Calu3 (cell line): Measurements from ENCODE around the gene GJA9. TPM values are rescaled to one million over a fixed set of nuclear protein-coding genes. Genes with fewer than 3 reads are reported as not detected.

Experiments used
- BruUV-seq: library from RNA; stranded (reverse); fragments of 400-500 nt; replicated peaks from 2 replicates; lab custom pipeline; 2021; lab: Mats Ljungman, UMichigan
- CTCF ChIA-PET: fragments of 300-600 bp; sonication (Branson Sonifier 250); formaldehyde crosslinking; loops from one replicate; lab custom pipeline; 2022; ENCODE audit warnings: antibody characterized with exemption; lab: Charles Lee
- DNase-seq: peaks from one replicate; pipeline ENCODE4 v3.0.0; 2022
- H3K27ac Mint-ChIP-seq: one replicate; pipeline ENCODE4 v1.8.0; 2022; ENCODE audit warnings: mixed read lengths; ENCODE audit not compliant: unreplicated experiment
- H3K27me3 Mint-ChIP-seq: one replicate; pipeline ENCODE4 v1.8.0; 2022; ENCODE audit warnings: mixed read lengths; ENCODE audit not compliant: unreplicated experiment
- H3K36me3 Mint-ChIP-seq: one replicate; pipeline ENCODE4 v1.8.0; 2022; ENCODE audit warnings: mild to moderate bottlenecking, moderate library complexity, mixed read lengths; ENCODE audit not compliant: insufficient read depth, unreplicated experiment
- H3K4me1 Mint-ChIP-seq: one replicate; pipeline ENCODE4 v1.8.0; 2022; ENCODE audit warnings: mild to moderate bottlenecking, low read depth, mixed read lengths; ENCODE audit not compliant: unreplicated experiment
- H3K4me3 Mint-ChIP-seq: one replicate; pipeline ENCODE4 v1.8.0; 2022; ENCODE audit warnings: mild to moderate bottlenecking, low read depth, moderate library complexity, mixed read lengths; ENCODE audit not compliant: unreplicated experiment
- H3K9me3 Mint-ChIP-seq: one replicate; pipeline ENCODE4 v1.8.0; 2022; ENCODE audit warnings: low read depth, mixed read lengths; ENCODE audit not compliant: unreplicated experiment
- CTCF ChIP-seq: fragments of 200-600 bp; IDR thresholded peaks from one replicate; pipeline ENCODE4 v1.8.0; 2022; ENCODE audit warnings: antibody characterized with exemption; ENCODE audit not compliant: unreplicated experiment
- intact Hi-C: fragments of 100-400 bp; cut with micrococcal nuclease; formaldehyde crosslinking; loops from one replicate; pipeline ENCODE4 v1.10.0; 2022; ENCODE audit not compliant: unreplicated experiment
- total RNA-seq: library from RNA; stranded (reverse); gene quantifications from 2 replicates; pipeline ENCODE4 v1.2.3, GENCODE V29; 2022

Gene GJA9
- total RNA-seq, 1 experiment from 2014 or later, result not detected

DNA sequence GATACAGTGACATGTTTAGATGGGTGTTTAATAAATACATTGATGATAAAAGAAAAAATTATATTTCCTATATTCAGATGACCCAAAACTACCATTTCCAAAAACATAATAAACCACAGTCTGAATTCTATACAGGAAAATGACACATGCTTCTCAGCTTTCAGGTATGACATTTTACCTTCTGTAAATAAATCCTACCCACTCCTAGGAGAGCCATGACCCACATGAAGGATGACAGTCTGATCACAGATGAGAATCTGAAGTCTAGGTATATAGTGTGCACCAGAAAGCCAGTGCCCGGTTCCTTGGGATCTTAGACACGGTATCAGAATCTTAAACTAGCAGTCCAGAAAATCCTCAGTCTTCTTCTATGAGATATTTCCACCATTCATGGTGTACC, 3.7 kb upstream of the GJA9 start:
- no peaks in the 10 kb centered on the region for H3K9me3 Mint-ChIP-seq

GRCh38 chr1:38875811-38876210, 5.6 kb downstream of the GJA9 start:
- Mint-ChIP-seq H3K4me1 (peaks cover 14% of the 10 kb centered on the region), H3K27me3 (no peaks in the 10 kb centered on the region), H3K4me3 (no peak overlapping the region), H3K36me3 (peaks cover 27% of the 10 kb centered on the region), H3K9me3 (no peaks in the 10 kb centered on the region), H3K27ac (no peak overlapping the region)
- CTCF ChIA-PET, result interaction anchor here (0.6 kb wide), 1 partner anchor 255 kb away, joined by 3 read pairs; no protein-coding TSS in a partner anchor
- DNase-seq, result no peak
- no TSS peak for BruUV-seq
- no peak for TF ChIP-seq CTCF
- intact Hi-C loops, result no loop called here

More for the DNA sequence above, 3.7 kb upstream of the GJA9 start:
- no peak overlapping the region for H3K4me3 Mint-ChIP-seq
- BruUV-seq, result no TSS peak
- no peak overlapping the region for H3K27ac Mint-ChIP-seq
- no peak for DNase-seq
- H3K36me3 Mint-ChIP-seq, result no peaks in the 10 kb centered on the region
- no peaks in the 10 kb centered on the region for H3K4me1 Mint-ChIP-seq
- no peaks in the 10 kb centered on the region for H3K27me3 Mint-ChIP-seq
- intact Hi-C loops, result no loop called here
- no peak for TF ChIP-seq CTCF
- CTCF ChIA-PET, result no interaction called here

DNA sequence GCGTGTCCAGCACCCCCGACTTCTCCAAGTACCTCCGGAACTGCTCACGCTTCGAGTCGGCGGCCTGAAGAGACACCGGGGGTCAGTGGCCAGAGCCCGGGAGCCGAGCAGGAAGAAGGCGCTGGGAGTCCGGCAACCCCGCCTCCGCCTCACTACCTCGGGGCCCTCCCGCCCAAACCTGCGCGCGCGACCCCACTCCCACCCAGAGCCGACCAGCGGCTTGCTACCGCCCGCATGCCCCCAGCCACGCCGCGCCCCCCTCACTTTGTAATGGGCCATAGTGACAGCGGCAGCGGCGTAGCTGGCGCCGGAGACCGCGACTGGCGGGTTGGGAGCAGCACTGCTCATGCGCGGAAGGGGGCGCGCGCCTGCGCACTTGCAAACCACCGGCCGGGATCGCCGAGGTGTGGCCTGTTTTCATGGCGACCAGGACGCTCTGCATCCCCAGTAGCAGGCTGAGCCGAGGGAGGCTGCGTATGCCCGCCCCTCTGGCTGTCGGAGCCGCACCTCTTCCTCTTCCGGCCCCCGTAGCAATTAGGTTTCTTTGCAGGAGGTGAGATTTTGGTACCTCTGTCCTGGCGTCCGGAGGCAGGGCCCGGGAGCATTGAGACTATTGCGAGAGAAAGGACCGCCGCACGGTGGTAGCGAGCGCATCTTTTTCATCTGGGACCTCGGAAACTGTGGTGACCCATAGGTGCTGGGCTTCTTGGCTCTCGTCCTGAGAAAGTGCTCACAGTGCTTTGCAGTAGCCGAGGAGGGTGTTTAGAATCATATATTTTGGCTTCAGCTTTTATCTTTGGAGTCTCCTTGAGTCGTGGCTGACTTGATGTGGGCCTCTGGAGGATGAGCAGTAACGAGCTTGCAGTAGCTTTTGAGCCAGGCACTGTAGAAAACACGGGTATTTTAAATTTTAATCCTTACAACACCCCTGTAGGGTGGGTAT, 8.1 kb downstream of the GJA9 start, which contains the start of gene MYCBP:
Gene MYCBP, minus strand, starts transcription at position 322 of the 943 bp plus-strand sequence. Its CDS starts 43 bp downstream, at position 279.
- peak within 1 kb of the TSS; percentile 79 for H3K27ac Mint-ChIP-seq
- H3K36me3 Mint-ChIP-seq, result peaks cover 27% of the 10 kb centered on the region
- H3K27me3 Mint-ChIP-seq, result no peaks in the 10 kb centered on the region
- no peaks in the 10 kb centered on the region for H3K9me3 Mint-ChIP-seq
- TF ChIP-seq CTCF, result no peak
- H3K4me1 Mint-ChIP-seq, result peaks cover 14% of the 10 kb centered on the region
- CTCF ChIA-PET, result interaction anchor here (0.9 to 1.2 kb wide), 2 partner anchors 11 to 219 kb away, joined by 3 to 4 read pairs; no protein-coding TSS in a partner anchor
- BruUV-seq, result TSS peak; percentile 53
- intact Hi-C loops, result loop anchor here (5.0 kb wide), 2 partner anchors 119 to 219 kb away; partner anchors contain the start of gene AKIRIN1
- DNase-seq, result peak; percentile 97
- H3K4me3 Mint-ChIP-seq, result peak within 1 kb of the TSS; percentile 83

DNA sequence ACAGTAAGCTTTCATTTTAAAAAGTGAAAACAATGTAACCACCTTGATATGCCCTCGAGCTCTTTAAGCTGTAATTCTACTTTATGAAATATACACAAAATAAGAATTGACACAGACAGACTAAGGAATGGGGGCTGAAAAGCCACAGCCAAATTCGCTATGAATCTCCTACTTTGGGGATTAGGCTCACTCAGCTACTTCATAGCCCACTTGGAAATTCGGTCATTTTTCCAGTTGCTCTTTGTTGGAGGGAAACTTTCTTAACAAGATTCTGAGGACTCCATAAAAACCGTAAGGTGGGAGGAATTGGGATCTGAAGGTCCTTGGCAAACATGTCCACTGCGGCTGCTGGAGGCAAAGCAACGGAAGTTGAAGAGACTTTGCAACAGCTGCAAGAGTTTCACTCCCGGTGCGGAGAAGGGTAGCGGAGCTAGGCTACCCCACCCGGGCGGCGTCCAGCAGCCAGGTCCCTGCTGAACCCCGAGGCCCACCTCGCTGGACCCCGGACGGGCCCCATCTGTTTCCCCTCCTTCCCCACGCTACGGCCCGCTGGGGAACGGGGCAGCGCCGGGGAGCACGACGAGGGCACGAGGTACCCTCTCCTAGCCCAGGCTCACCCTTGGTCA, 8.9 kb downstream of the GJA9 start:
- peak overlapping the region; percentile 79 for H3K27ac Mint-ChIP-seq

More for the DNA sequence above, 8.9 kb downstream of the GJA9 start:
- Mint-ChIP-seq H3K36me3 (peaks cover 27% of the 10 kb centered on the region), H3K9me3 (no peaks in the 10 kb centered on the region), H3K27me3 (no peaks in the 10 kb centered on the region), H3K4me1 (peaks cover 14% of the 10 kb centered on the region), H3K4me3 (peak overlapping the region; percentile 83)
- DNase-seq, result no peak
- CTCF ChIA-PET, result interaction anchor here (0.9 to 1.2 kb wide), 2 partner anchors 10 to 220 kb away, joined by 3 to 4 read pairs; no protein-coding TSS in a partner anchor
- intact Hi-C loops, result loop anchor here (5.0 kb wide), 2 partner anchors 120 to 220 kb away; partner anchors contain the start of gene AKIRIN1
- BruUV-seq, result no TSS peak
- TF ChIP-seq CTCF, result no peak
